Natural killer cell treated with Interleukin-12 subunit alpha and Interleukin-12 subunit beta and Interleukin-15 and Interleukin-18, amount 100 ng/mL, for 72 hours (primary cell): ENCODE data around the gene SH2B3. TPM values are rescaled to one million over a fixed set of nuclear protein-coding genes. Genes with fewer than 3 reads are reported as not detected.
A peak's percentile ranks its signal among the peaks of the same experiment; 100 is the strongest.

ENCODE experiments used
- ATAC-seq, 2 donors: fragments of 150-1000 bp; cut with Tn5 transposase in 1 of 2; sonication (Bioruptor Pico), chemical (Tn5 transposase) in 1 of 2; 2 replicates each; pipeline ENCODE4 v1.10.0; 2021
- DNase-seq: peaks from one replicate; pipeline ENCODE4 v3.0.0; 2022; ENCODE audit warnings: low spot score
- H3K27ac Mint-ChIP-seq, 2 donors: 1 replicate in 1 of 2; 2 replicates in 1 of 2; pipeline ENCODE4 v1.8.0; 2022; ENCODE audit warnings: mixed read lengths in 2 of 2, mild to moderate bottlenecking in 1 of 2, moderate library complexity in 1 of 2
- H3K27me3 Mint-ChIP-seq, 2 donors: 1 replicate in 1 of 2; 2 replicates in 1 of 2; pipeline ENCODE4 v1.8.0; 2022; ENCODE audit warnings: mixed read lengths in 2 of 2
- H3K36me3 Mint-ChIP-seq: one replicate; pipeline ENCODE4 v1.8.0; 2022; ENCODE audit warnings: mixed read lengths
- H3K4me1 Mint-ChIP-seq, 2 donors: 1 replicate in 1 of 2; 2 replicates in 1 of 2; pipeline ENCODE4 v1.8.0; 2022; ENCODE audit warnings: low read depth in 2 of 2, mixed read lengths in 2 of 2, mild to moderate bottlenecking in 1 of 2
- H3K4me3 Mint-ChIP-seq: one replicate; pipeline ENCODE4 v1.8.0; 2022; ENCODE audit warnings: mixed read lengths
- H3K9me3 Mint-ChIP-seq: 2 replicates; pipeline ENCODE4 v1.8.0; 2022; ENCODE audit warnings: mixed read lengths
- total RNA-seq, 2 donors: library from RNA; stranded (reverse); gene quantifications; one replicate each; pipeline ENCODE4 v1.2.3, GENCODE V29; 2022

Gene SH2B3
- 10 to 100 TPM in 1 of 2 donors, 1 to 10 TPM in 1; 10.0 to 12.2 TPM for total RNA-seq

- ATAC-seq = peak; percentile 64 to 69
- peak within 1 kb of the TSS; percentile 66 to 87 for H3K27ac Mint-ChIP-seq
- H3K27me3 Mint-ChIP-seq = peaks cover under 1 to 6% of the 10 kb centered on the region in 2 donors
- H3K9me3 Mint-ChIP-seq = no peaks in the 10 kb centered on the region
- peak within 1 kb of the TSS; percentile 89 for H3K4me3 Mint-ChIP-seq
- DNase-seq = peak; percentile 87
- H3K4me1 Mint-ChIP-seq = peaks cover 36 to 47% of the 10 kb centered on the region in 2 donors
- no peaks in the 10 kb centered on the region for H3K36me3 Mint-ChIP-seq
These were observed at the start of gene SH2B3 for GRCh38 chr12:111405859-111406473. TSS of gene SH2B3 (plus strand) at chr12:111405923. CDS start at chr12:111418146, 12,223 bp downstream.

- Mint-ChIP-seq H3K27ac (no peak overlapping the region), H3K36me3 (no peaks in the 10 kb centered on the region), H3K27me3 (peaks cover 7 to 9% of the 10 kb centered on the region in 2 donors), H3K4me1 (peaks cover 13 to 17% of the 10 kb centered on the region in 2 donors), H3K9me3 (no peaks in the 10 kb centered on the region), H3K4me3 (no peak overlapping the region)
- ATAC-seq = peak; percentile 62 to 69
- DNase-seq = peak; percentile 58
These were observed 46.4 kb upstream of the SH2B3 start for GRCh38 chr12:111359231-111359913.

DNA sequence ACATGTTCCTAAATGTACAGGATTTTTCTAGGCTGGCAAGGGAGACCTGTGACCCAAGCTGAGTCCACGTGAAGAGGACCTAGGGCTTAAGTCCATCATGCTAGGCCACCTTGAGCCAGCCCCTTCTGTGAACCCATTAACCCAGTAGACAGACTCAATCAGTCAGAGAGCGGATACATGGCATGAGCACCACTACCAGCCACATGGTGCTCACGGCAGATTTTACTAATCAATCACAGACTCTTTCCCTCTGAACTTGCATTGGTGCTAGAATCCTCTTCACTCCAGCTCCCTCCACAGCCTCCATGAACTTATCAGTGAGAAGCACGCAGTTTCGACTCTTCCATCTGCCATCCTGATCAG, 45.8 kb upstream of the SH2B3 start:
- H3K27ac Mint-ChIP-seq = no peak overlapping the region
- peaks cover 7 to 9% of the 10 kb centered on the region in 2 donors for H3K27me3 Mint-ChIP-seq
- H3K4me3 Mint-ChIP-seq = peak overlapping the region; percentile 3
- no peaks in the 10 kb centered on the region for H3K9me3 Mint-ChIP-seq
- DNase-seq = no peak
- peaks cover 13 to 17% of the 10 kb centered on the region in 2 donors for H3K4me1 Mint-ChIP-seq
- peak in 1 of 2 donors; percentile 8 for ATAC-seq
- no peaks in the 10 kb centered on the region for H3K36me3 Mint-ChIP-seq

DNA sequence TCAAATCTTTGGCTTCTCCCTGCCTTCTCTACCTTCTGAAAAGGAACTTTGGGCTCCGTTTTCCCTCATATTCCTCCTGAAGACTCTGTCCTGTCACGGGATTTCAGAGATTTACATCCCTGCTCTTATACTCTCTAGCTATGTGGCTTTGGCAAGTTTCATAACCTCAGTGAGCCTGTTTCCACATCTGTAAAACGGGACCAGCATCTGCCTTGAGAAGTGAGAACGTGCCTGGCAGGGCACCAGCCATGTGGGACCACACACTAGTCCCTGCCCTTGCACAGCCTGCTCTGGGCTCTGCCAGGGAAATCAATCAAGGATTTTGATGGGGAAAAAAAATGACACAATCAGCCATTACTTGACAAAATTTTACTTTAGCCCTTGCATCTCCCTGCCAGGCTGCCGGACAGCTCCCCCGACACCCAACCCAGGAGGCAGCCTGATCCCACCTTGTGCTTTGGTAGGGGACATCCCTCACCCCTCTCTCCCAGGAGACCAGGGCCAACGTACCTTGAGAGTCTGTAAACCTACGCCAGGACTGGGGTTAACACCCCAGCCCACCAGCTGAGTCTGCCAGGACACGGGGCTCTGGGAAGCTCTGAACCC, 45.3 kb upstream of the SH2B3 start:
- ATAC-seq (no peak), DNase-seq (peak; percentile 34)
- Mint-ChIP-seq H3K27ac (no peak overlapping the region), H3K4me1 (peaks cover 13 to 19% of the 10 kb centered on the region in 2 donors), H3K4me3 (peak overlapping the region; percentile 3), H3K27me3 (peaks cover 7 to 9% of the 10 kb centered on the region in 2 donors), H3K9me3 (no peaks in the 10 kb centered on the region), H3K36me3 (no peaks in the 10 kb centered on the region)

DNA sequence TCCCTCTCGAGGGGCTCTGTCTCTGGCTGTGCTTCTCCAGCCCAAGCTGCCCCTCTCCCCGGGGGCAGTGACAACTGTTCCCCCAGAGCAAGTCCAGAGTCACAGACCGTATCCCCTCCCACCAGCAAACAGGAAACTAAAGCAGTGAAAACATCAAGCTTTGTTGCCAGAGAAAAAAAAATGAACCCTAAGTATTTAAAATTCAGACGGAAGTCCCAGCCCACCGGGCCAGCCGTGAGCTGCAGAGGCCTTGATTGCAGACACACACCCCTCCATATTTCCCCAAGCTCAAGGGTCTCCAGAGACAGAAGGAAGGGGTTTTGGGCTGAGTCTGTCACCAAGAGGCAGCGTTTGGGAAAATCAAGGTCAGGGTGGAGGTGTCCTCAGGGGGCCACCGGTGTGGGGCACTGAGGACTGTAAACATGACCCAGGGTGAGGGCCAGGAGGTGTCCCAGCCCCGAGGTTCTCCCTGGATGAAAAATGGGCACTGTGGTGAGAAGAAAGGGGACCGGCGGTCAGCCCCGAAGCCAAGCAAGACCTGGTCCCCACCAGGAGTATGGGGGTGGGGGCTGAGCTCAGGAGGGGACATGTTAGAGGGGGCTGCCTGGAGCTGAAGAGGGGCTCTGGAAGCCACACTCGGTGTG, 44.5 kb upstream of the SH2B3 start:
- peaks cover 7 to 9% of the 10 kb centered on the region in 2 donors for H3K27me3 Mint-ChIP-seq
- no peak overlapping the region for H3K4me3 Mint-ChIP-seq
- ATAC-seq (no peak), DNase-seq (peak; percentile 40)
- H3K36me3 Mint-ChIP-seq = no peaks in the 10 kb centered on the region
- peaks cover 14 to 22% of the 10 kb centered on the region in 2 donors for H3K4me1 Mint-ChIP-seq
- no peak overlapping the region for H3K27ac Mint-ChIP-seq
- H3K9me3 Mint-ChIP-seq = no peaks in the 10 kb centered on the region

DNA sequence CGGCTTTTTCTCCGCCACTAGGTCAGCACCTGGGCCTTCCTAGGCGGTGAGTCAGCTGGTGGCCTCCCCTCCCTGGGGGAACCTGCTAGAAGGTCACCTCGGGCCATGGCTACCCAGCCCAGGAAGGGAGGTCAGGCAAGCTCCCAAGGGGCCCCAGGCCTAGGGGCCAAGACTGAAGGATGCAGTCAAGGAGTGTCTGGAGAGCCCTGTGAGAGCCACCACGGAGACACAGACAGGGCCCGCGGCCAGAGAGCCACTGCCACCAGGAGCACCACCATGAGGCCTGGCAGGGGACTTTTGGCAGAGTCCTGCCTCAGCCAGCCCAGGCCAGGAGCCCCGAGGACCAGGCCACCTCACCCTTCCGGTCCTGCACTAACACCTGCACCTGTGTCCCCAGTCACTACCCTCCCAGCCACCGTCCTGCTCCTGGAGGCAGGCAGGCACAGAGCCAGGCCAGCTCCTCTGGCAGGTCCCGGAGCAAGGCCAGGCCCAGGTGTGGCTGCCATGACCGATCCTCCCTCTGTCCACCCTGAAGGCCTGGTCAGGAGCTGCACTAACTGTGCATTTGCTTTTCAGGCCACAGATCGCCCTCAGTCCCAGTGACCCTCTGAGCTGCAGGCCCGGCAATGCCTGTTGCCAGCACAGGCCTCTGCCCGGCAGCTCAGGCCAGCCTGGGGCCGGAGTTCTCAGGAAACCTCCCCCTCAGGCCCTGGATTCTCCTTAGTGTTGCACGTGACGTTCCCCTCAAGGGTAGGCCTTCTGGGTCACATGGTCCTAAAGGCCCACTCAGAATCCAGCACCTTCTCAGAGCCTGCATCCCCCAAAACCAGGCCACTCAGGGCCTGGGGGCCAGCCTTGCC, 43.8 kb upstream of the SH2B3 start:
- H3K9me3 Mint-ChIP-seq = no peaks in the 10 kb centered on the region
- peaks cover 19 to 28% of the 10 kb centered on the region in 2 donors for H3K4me1 Mint-ChIP-seq
- DNase-seq = peak; percentile 49
- no peaks in the 10 kb centered on the region for H3K36me3 Mint-ChIP-seq
- no peak overlapping the region for H3K27ac Mint-ChIP-seq
- H3K4me3 Mint-ChIP-seq = no peak overlapping the region
- no peak for ATAC-seq
- H3K27me3 Mint-ChIP-seq = peaks cover 7 to 9% of the 10 kb centered on the region in 2 donors

GRCh38 chr12:111362687-111363475, 42.8 kb upstream of the SH2B3 start:
- no peaks in the 10 kb centered on the region for H3K36me3 Mint-ChIP-seq
- peaks cover 28 to 36% of the 10 kb centered on the region in 2 donors for H3K4me1 Mint-ChIP-seq
- H3K27ac Mint-ChIP-seq = no peak overlapping the region
- peaks cover 7 to 9% of the 10 kb centered on the region in 2 donors for H3K27me3 Mint-ChIP-seq
- H3K9me3 Mint-ChIP-seq = no peaks in the 10 kb centered on the region
- H3K4me3 Mint-ChIP-seq = no peak overlapping the region
- ATAC-seq (peak in 1 of 2 donors; percentile 16), DNase-seq (no peak)

- DNase-seq (no peak), ATAC-seq (no peak)
- Mint-ChIP-seq H3K27me3 (peaks cover 7 to 9% of the 10 kb centered on the region in 2 donors), H3K4me1 (peaks cover 32 to 38% of the 10 kb centered on the region in 2 donors), H3K36me3 (no peaks in the 10 kb centered on the region), H3K27ac (no peak overlapping the region), H3K9me3 (no peaks in the 10 kb centered on the region), H3K4me3 (no peak overlapping the region)
These were observed 42.1 kb upstream of the SH2B3 start for GRCh38 chr12:111363578-111363977.

DNA sequence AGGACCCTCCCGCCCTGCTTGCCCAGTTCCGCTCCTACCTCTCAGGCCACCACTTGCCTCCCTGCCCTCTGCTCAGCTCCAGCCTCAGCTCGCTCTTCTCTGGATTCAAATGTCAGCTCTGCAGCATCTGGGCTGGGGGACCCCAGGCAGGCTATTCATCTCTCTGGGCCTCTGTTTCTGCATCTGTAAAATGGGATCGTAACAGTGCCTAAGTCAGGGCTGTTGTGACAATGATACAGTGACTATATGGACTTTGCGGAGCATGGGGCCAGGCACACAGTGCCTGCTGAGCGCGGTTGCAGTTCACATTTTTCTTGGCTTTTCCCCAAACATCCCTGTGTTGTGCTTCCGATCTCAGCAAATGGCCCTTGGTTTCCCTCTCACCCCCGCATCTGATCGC, 39.6 kb upstream of the SH2B3 start:
- Mint-ChIP-seq H3K27me3 (no peaks in the 10 kb centered on the region), H3K4me1 (peaks cover 19 to 24% of the 10 kb centered on the region in 2 donors), H3K9me3 (no peaks in the 10 kb centered on the region), H3K36me3 (no peaks in the 10 kb centered on the region), H3K27ac (no peak overlapping the region), H3K4me3 (no peak overlapping the region)
- DNase-seq = no peak
- no peak for ATAC-seq

DNA sequence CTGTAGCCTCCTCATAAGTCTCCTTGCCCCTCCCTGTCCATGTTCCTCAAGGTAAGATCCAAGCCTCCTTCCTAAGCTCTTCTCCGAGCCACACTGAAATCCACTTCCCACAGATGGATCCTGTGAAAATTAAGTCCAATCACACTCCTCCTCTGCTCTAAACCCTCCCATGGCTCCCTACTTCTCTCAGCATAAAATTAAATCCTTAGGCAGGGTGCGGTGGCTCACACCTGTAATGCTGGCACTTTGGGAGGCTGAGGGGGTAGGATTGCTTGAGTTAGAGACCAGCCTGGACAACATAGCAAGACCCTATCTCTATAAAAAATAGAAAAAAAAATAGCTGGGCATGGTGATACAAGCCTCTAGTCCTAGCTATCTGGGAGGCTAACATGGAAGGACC, 39.1 kb upstream of the SH2B3 start:
- peaks cover 19 to 21% of the 10 kb centered on the region in 2 donors for H3K4me1 Mint-ChIP-seq
- no peaks in the 10 kb centered on the region for H3K9me3 Mint-ChIP-seq
- H3K36me3 Mint-ChIP-seq = no peaks in the 10 kb centered on the region
- DNase-seq (no peak), ATAC-seq (no peak)
- no peak overlapping the region for H3K4me3 Mint-ChIP-seq
- H3K27me3 Mint-ChIP-seq = no peaks in the 10 kb centered on the region
- no peak overlapping the region for H3K27ac Mint-ChIP-seq

DNA sequence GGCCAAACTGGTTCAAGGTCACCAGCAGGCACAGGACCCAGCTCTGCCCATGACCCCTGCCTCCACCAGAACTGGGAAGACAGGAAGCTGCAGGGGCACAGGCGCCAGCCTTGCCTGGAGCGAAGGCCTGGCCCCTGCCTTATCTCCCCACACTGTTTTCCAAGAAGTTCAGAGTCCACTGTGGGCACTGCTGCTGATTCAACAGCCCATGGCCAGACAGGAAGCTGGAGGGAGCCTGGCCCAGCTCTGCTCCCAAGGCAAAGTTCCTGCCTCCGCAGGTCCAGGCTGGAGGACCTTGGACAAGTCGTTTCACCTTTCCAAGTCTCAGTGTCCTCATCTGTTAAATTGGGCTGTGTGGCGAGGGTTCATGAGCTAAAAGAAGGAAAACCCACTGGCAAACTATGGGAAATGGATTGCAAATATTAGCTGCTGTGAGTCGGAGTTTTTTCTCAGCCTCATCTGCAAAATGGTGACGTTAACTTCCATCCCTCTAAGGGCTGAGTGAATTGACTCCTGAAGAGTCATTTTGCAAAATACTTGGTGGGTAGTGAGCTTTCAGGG, 38.0 kb upstream of the SH2B3 start:
- Mint-ChIP-seq H3K4me1 (peaks cover 19 to 21% of the 10 kb centered on the region in 2 donors), H3K27me3 (no peaks in the 10 kb centered on the region), H3K27ac (no peak overlapping the region)

GRCh38 chr12:111368291-111368787, 37.4 kb upstream of the SH2B3 start:
- no peaks in the 10 kb centered on the region for H3K36me3 Mint-ChIP-seq
- H3K4me1 Mint-ChIP-seq = peaks cover 19 to 21% of the 10 kb centered on the region in 2 donors
- H3K27me3 Mint-ChIP-seq = peaks cover 0 to 4% of the 10 kb centered on the region in 2 donors
- H3K4me3 Mint-ChIP-seq = peak overlapping the region; percentile 48
- H3K9me3 Mint-ChIP-seq = no peaks in the 10 kb centered on the region
- no peak overlapping the region for H3K27ac Mint-ChIP-seq
- peak in 1 of 2 donors; percentile 8 for ATAC-seq
- DNase-seq = no peak

More for the DNA sequence above, 38.0 kb upstream of the SH2B3 start:
- H3K4me3 Mint-ChIP-seq = peak overlapping the region; percentile 48
- H3K9me3 Mint-ChIP-seq = no peaks in the 10 kb centered on the region
- no peaks in the 10 kb centered on the region for H3K36me3 Mint-ChIP-seq
- DNase-seq (no peak), ATAC-seq (no peak)
